AG04450 (cell line): ENCODE data around the gene SMCO3. TPM values are rescaled to one million over a fixed set of nuclear protein-coding genes. Genes with fewer than 3 reads are reported as not detected.

ENCODE experiments used
- CTCF ChIA-PET: fragments of 300-600, 350-600 bp; formaldehyde crosslinking; extraction: SDS; loops from one replicate; lab custom pipeline; 2022; ENCODE audit warnings: antibody characterized with exemption, inconsistent platforms; lab: Charles Lee
- POLR2A ChIA-PET: fragments of 350-600 bp; formaldehyde crosslinking; extraction: SDS; loops from one replicate; lab custom pipeline; 2021; ENCODE audit warnings: antibody characterized with exemption, inconsistent platforms; lab: Yijun Ruan, JAX
- DNase-seq: peaks from one replicate; pipeline ENCODE4 v3.0.0-alpha.2; 2011; ENCODE audit warnings: low read depth, low spot score
- H3K27ac ChIP-seq: one replicate; pipeline ENCODE4 v1.5.1; 2012; ENCODE audit warnings: low read depth, low read length, control low read depth
- H3K27me3 ChIP-seq: one replicate; pipeline ENCODE4 v1.6.0; 2012; ENCODE audit warnings: low read length; ENCODE audit not compliant: control insufficient read depth, insufficient read depth
- H3K4me3 ChIP-seq: 2 replicates; pipeline ENCODE4 v1.5.1; 2011; ENCODE audit warnings: mild to moderate bottlenecking, low read depth, low read length, control low read depth
- H3K9me3 ChIP-seq: 2 replicates; pipeline ENCODE4 v1.5.1; 2012; ENCODE audit warnings: low read length; ENCODE audit not compliant: control insufficient read depth, insufficient read depth
- CTCF ChIP-seq: IDR thresholded peaks from 2 replicates; pipeline ENCODE4 v1.5.1; 2011; ENCODE audit warnings: low read depth, low read length, control low read depth, inconsistent platforms
- polyA plus RNA-seq: library from polyadenylated mRNA; depleted of rRNA; stranded (reverse); fragments of >200 nt; gene quantifications from 2 replicates; pipeline ENCODE4 v1.2.3, GENCODE V29; 2011

SMCO3 gene
- polyA plus RNA-seq, 1 experiment = 0.05 TPM

- TF ChIP-seq CTCF = no peak
- ChIA-PET POLR2A (no interaction called here), CTCF (interaction anchor here (0.8 to 1.5 kb wide), 4 partner anchors 9 to 144 kb away, joined by 3 to 6 read pairs (median 3); partner anchors contain the start of gene ART4)
- H3K27me3 ChIP-seq = no peaks in the 10 kb centered on the region
- no peak for DNase-seq
- no peak overlapping the region for H3K27ac ChIP-seq
- no peaks in the 10 kb centered on the region for H3K9me3 ChIP-seq
- H3K4me3 ChIP-seq = no peak overlapping the region
Observed at GRCh38 chr12:14852880-14853279, 38.9 kb upstream of the SMCO3 start.

GRCh38 chr12:14850929-14851663, 37.1 kb upstream of the SMCO3 start:
- POLR2A ChIA-PET = no interaction called here
- CTCF ChIA-PET = interaction anchor here (0.6 to 1.0 kb wide), 3 partner anchors 144 to 425 kb away, joined by 3 to 4 read pairs (median 4); no protein-coding TSS in a partner anchor

DNA sequence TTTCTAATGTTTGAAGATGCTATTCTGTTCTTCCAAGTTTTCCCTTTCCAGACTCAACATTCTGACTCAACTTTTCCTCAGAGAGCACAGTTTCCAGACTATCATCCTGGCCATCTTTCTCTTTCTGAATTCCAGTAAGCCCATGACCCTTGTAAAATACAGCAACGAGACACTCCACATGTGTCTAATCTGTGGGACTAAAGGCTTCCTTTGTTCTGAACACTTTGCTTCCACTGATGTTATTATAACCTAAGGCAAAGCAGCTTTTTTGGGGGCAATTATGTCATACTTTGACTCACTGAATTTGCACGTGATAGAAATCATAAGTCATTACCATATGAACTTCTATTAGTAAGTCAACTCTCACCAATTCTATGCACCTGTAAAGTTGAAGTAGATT, 35.7 kb upstream of the SMCO3 start:
- Histone ChIP-seq H3K27me3 (no peaks in the 10 kb centered on the region), H3K4me3 (no peak overlapping the region), H3K9me3 (no peaks in the 10 kb centered on the region), H3K27ac (no peak overlapping the region)
- ChIA-PET POLR2A (no interaction called here), CTCF (interaction anchor here (1.9 to 7.3 kb wide), 3 partner anchors 44 to 371 kb away, joined by 7 to 191 read pairs (median 7); partner anchors contain the start of gene RERG)
- DNase-seq = no peak
- TF ChIP-seq CTCF = no peak

More at GRCh38 chr12:14850929-14851663, 37.1 kb upstream of the SMCO3 start:
- no peak overlapping the region for H3K27ac ChIP-seq
- DNase-seq = no peak
- no peaks in the 10 kb centered on the region for H3K9me3 ChIP-seq
- H3K27me3 ChIP-seq = no peaks in the 10 kb centered on the region
- no peak overlapping the region for H3K4me3 ChIP-seq
- no peak for TF ChIP-seq CTCF

DNA sequence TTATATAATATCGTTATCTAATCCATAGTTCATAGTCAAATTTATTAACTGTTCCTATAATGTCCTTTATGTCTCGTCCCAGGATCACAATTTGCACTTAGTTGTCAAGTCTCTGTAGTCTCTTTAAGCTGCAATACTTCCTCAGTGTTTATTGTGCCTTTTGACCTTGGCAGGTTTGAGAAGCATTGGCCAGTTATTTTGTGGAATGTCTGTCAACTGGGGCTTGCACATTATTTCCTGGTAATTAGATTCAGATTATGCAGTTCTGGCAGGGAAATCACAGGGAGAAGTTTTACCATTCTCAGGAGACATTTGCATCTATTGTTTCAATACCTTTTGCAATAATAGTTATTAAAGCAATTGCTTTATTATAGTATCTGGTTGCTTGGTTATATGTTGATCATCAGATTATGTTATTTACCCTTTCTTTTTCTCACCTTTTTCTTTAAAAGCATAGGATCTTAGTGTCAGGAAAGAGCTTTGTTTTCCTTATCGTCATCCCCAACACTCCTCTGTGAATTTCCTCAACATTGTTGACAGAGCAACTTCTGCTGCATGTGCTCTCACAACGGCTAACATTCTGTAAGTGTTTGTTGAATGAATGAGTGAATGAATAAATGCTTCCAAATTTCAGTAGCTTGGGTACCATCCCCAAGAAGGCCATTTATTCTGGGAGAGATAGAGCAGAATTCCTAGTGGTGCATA, 33.0 kb upstream of the SMCO3 start:
- Histone ChIP-seq H3K9me3 (no peaks in the 10 kb centered on the region), H3K27me3 (no peaks in the 10 kb centered on the region), H3K4me3 (no peak overlapping the region), H3K27ac (no peak overlapping the region)
- POLR2A ChIA-PET = no interaction called here
- TF ChIP-seq CTCF = no peak
- CTCF ChIA-PET = interaction anchor here (0.5 to 7.3 kb wide), 11 partner anchors 10 to 375 kb away, joined by 3 to 191 read pairs (median 4); partner anchors contain the start of gene RERG
- DNase-seq = no peak
